ENCODE measurements around the gene CFB. TPM values are rescaled to one million over a fixed set of nuclear protein-coding genes. Genes with fewer than 3 reads are reported as not detected.
A peak's percentile ranks its signal among the peaks of the same experiment; 100 is the strongest.

The CFB gene
- total and polyA plus RNA-seq, 2 of the 13 experiments (the other 11 are each of a cell fraction or from before 2014, with no cell fraction given) = 171 to 513 TPM

GRCh38 chr6:31901953-31902643, 43.8 kb upstream of the CFB start, which contains the start of gene ZBTB12 (continued):
- TF ChIP-seq AKNA (CRISPR knock-in tag; IDR thresholded peaks at IDR 0.05; ENCODE audit: borderline replicate concordance) (no peak), ZNF329 (CRISPR knock-in tag; IDR thresholded peaks at IDR 0.05; ENCODE audit: low read depth) (0 out of 2 replicates have a peak, but pooled peaks have one; percentile 18), GABPA (IDR thresholded peaks at IDR 0.05; ENCODE audit: low read depth, low read length) (peak; percentile 32; the same call in 1 of the 2 replicates), GABPA (CRISPR knock-in tag; IDR thresholded peaks at IDR 0.05; ENCODE audit: low read depth) (peak; percentile 75), ZBTB40 (IDR thresholded peaks at IDR 0.05) (no peak), ZBTB40 (CRISPR knock-in tag; IDR thresholded peaks at IDR 0.05) (peak; percentile 60; the same call in 1 of the 2 replicates), FOXC1 (CRISPR knock-in tag; IDR thresholded peaks at IDR 0.05; ENCODE audit: borderline replicate concordance) (peak; percentile 35; the same call in 1 of the 2 replicates), SALL2 (CRISPR knock-in tag; IDR thresholded peaks at IDR 0.05) (0 out of 2 replicates have a peak, but pooled peaks have one; percentile 21), ZMYM2 (CRISPR knock-in tag; IDR thresholded peaks at IDR 0.05) (no peak), ZBTB42 (CRISPR knock-in tag; IDR thresholded peaks at IDR 0.05) (peak; percentile 59; the same call in 1 of the 2 replicates), ZNF782 (CRISPR knock-in tag; IDR thresholded peaks at IDR 0.05; ENCODE audit: borderline replicate concordance) (peak; percentile 8; the same call in 1 of the 2 replicates), TFDP2 (CRISPR knock-in tag; IDR thresholded peaks at IDR 0.05) (peak; percentile 35; the same call in 1 of the 2 replicates), RXRA (CRISPR knock-in tag; IDR thresholded peaks at IDR 0.05) (peak; percentile 24; the same call in 1 of the 2 replicates), MAFG (CRISPR knock-in tag; IDR thresholded peaks at IDR 0.05) (no peak)
